HCT116 (cell line): Measurements from ENCODE around the gene PCSK2.

Experiments used
- CEBPB ChIP-seq: IDR thresholded peaks from 2 replicates; pipeline ENCODE4 v1.6.1; 2012; ENCODE audit warnings: low read depth
- CTCF ChIP-seq, 3 experiments: fragments of 200-600 bp in 1 of 3; sonication (generic) in 1 of 3; IDR thresholded peaks in 2 of 3; conservative IDR thresholded peaks in 1 of 3; 2 replicates each; pipeline ENCODE4 v1.5.1; 2012 to 2017; ENCODE audit warnings: low read depth in 2 of 3, low read length in 2 of 3, antibody characterized with exemption in 1 of 3, borderline replicate concordance in 1 of 3, control low read depth in 1 of 3, mild to moderate bottlenecking in 1 of 3, mixed read lengths in 1 of 3, mixed run types in 1 of 3, moderate library complexity in 1 of 3; ENCODE audit not compliant: insufficient read depth in 1 of 3
- EZH2 ChIP-seq: fragments of 200-600 bp; sonication (generic); IDR thresholded peaks from 2 replicates; pipeline ENCODE4 v1.6.1; 2017; ENCODE audit warnings: antibody characterized with exemption, mixed run types
- REST ChIP-seq: IDR thresholded peaks from 2 replicates; pipeline ENCODE4 v1.6.1; 2012; ENCODE audit warnings: low read depth
- YY1 ChIP-seq: IDR thresholded peaks from 2 replicates; pipeline ENCODE4 v1.6.1; 2011; ENCODE audit warnings: low read length, low read depth, moderate library complexity, mild to moderate bottlenecking; ENCODE audit not compliant: insufficient replicate concordance; ENCODE audit errors: extremely low read depth

DNA sequence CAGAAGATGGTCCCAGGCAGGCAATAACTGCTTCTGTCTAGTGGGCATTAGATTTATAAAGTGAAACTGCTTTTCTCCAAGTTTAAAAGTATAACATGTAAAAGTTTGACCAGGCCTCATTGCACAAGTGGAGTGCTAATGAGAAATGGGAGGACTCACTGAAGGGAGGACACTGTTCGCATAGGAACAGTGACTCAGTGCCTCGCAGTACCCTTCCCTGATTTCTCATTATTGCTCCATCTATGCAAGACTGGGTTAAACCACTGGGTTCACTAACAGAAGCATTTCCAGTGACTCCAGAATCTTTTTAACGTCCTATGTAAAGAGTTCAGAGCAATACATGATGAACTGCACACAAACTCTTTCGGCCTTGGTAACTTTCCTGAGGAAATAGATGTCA lies 79.6 kb downstream of the PCSK2 start:
- TF ChIP-seq REST (no peak), CTCF (IDR thresholded peaks at IDR 0.05 in 2 of 3, conservative IDR thresholded peaks at IDR 0.05 in 1 of 3; ENCODE audit: borderline replicate concordance in 1 of 3, insufficient read depth in 1 of 3, low read depth in 2 of 3, low read length in 2 of 3) (no peak), CEBPB (no peak), EZH2 (no peak), YY1 (no peak)
